ENCODE results near the gene PISD. TPM values are rescaled to one million over a fixed set of nuclear protein-coding genes. Genes with fewer than 3 reads are reported as not detected.

PISD gene
- total RNA-seq, 2 donors from 2014 or later = 66.6 to 87.0 TPM

DNA sequence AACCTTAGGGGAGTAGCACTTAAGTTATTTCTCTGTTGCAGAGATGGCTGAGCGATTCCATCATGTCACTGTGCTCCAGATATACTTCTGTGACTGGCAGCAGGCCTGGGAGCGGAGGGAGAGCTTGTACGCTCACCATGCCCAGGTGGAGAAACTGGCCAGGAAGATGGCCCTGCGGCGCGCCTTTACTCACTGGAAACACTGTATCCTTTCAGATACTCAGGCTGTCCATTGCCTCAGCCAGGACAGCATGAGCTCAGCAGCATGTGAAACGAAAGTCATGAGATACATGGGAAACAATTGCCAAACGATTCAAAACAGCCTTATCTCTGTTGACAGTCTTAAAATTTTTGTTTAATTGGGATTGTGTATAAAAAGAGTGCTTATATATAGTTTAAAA lies 86.8 kb downstream of the PISD start:
- H3K9me3 Mint-ChIP-seq = no peaks in the 10 kb centered on the region
- no peak overlapping the region for H3K27ac Mint-ChIP-seq
- H3K36me3 Mint-ChIP-seq = peaks cover 17% of the 10 kb centered on the region
- no peak overlapping the region for H3K4me3 Mint-ChIP-seq
- no peak for DNase-seq (ENCODE audit: low spot score)
- H3K4me1 Mint-ChIP-seq (ENCODE audit: low read depth in 2 of 2) = peaks cover 0 to 7% of the 10 kb centered on the region in 2 donors
- no peak for ATAC-seq
- no peaks in the 10 kb centered on the region for H3K27me3 Mint-ChIP-seq

DNA sequence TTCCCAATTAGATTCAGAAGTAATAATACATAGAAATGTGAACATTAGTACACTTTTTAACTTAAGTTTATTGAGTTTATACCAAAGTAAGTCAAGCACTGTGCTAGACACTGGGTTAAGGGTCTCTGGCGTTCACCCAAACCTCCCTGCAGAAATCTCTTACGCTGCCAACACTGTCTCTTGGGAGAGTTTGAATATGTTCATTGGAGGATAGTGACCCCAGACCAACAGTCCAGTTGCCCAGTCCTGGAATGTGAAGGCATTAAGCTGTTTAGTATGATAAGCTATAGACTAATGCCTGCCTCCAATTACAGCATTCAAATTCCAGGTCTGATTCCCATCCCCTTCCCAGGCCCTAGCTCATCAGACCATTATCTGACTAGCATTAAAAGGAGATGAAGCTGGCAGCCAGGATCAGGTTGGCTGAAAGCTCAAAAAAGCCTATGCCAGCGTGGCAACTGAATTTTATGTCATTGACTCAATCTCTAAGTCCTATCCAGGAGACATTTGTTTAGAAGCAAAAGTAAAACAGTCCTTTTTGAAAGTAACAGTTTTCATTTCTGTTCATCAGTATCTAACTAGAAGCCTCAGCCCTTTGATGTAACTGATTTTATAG lies 87.9 kb downstream of the PISD start:
- Mint-ChIP-seq H3K9me3 (no peaks in the 10 kb centered on the region), H3K4me3 (no peak overlapping the region), H3K4me1 (ENCODE audit: low read depth in 2 of 2) (peaks cover 0 to 9% of the 10 kb centered on the region in 2 donors), H3K27me3 (no peaks in the 10 kb centered on the region), H3K27ac (no peak overlapping the region), H3K36me3 (peaks cover 21% of the 10 kb centered on the region)
- ATAC-seq (no peak), DNase-seq (ENCODE audit: low spot score) (no peak)

DNA sequence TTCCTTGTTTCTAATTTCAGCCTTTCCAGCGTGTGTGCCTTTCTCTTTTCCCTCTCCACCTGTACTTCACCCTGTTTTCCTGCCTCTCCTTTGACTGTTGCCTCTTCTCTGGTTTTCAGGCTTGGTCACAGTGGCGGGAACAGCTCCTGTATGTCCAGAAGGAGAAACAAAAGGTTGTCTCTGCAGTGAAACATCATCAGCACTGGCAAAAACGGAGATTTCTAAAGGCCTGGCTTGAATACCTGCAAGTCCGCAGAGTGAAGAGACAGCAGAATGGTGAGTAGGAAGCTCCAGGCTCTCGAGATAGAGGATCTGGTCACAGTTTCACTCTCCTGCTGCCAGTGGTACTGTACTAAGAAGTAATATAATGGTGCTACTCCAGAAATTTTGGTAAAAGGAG lies 89.1 kb downstream of the PISD start:
- Mint-ChIP-seq H3K27ac (peak overlapping the region in 1 of 2 donors; percentile 26), H3K9me3 (no peaks in the 10 kb centered on the region), H3K4me1 (ENCODE audit: low read depth in 2 of 2) (peaks cover under 1 to 10% of the 10 kb centered on the region in 2 donors), H3K27me3 (no peaks in the 10 kb centered on the region), H3K36me3 (peaks cover 23% of the 10 kb centered on the region), H3K4me3 (no peak overlapping the region)
- DNase-seq (ENCODE audit: low spot score) = no peak
- ATAC-seq = no peak

DNA sequence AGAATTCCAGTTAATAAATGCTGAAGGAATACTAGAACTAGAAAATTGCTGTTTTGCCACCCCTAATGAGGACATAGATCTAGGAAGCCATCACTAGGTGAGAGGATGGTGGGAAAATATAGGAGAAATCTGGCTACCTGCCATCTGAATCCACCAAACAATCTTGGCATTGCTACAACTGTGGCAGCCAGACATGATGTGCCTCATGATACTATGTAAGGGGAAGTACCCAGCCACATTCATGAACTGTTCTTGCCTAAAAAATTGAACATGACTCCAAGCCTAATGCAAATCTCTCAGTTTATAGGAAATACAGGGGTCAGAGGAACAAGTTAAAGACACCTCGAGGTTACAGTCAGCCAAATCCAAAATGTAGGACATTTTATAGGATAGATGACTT lies 92.9 kb downstream of the PISD start:
- no peak for ATAC-seq
- peaks cover 10 to 17% of the 10 kb centered on the region in 2 donors for H3K4me1 Mint-ChIP-seq (ENCODE audit: low read depth in 2 of 2)
- H3K9me3 Mint-ChIP-seq = no peaks in the 10 kb centered on the region
- H3K27ac Mint-ChIP-seq = peak overlapping the region; percentile 55 to 76
- DNase-seq (ENCODE audit: low spot score) = no peak
- no peak overlapping the region for H3K4me3 Mint-ChIP-seq
- no peaks in the 10 kb centered on the region for H3K27me3 Mint-ChIP-seq
- peaks cover 19% of the 10 kb centered on the region for H3K36me3 Mint-ChIP-seq

Other genes with a start within 250 kb of the PISD start
- gene EIF4ENIF1, start 172.4 kb downstream of the PISD start, total RNA-seq = 100 to 1,000 TPM in 1 of 2 donors, 10 to 100 TPM in 1; 83.4 to 107 TPM
- gene SFI1, start 165.7 kb downstream of the PISD start, total RNA-seq = 100 to 1,000 TPM; 213 to 332 TPM
- 10 to 100 TPM; 80.4 to 99.0 TPM for gene PRR14L, start 87.9 kb upstream of the PISD start, total RNA-seq
- 10 to 100 TPM; 33.8 to 69.3 TPM for gene DEPDC5, start 91.8 kb upstream of the PISD start, total RNA-seq